8988T (cell line): ENCODE results near the gene ATP2A3.
A peak's percentile ranks its signal among the peaks of the same experiment; 100 is the strongest.

Experiments
- DNase-seq: peaks from one replicate; pipeline ENCODE4 v3.0.0; 2011

The ATP2A3 gene

GRCh38 chr17:3906881-3907280, 57.4 kb downstream of the ATP2A3 start:
- DNase-seq: no peak

DNA sequence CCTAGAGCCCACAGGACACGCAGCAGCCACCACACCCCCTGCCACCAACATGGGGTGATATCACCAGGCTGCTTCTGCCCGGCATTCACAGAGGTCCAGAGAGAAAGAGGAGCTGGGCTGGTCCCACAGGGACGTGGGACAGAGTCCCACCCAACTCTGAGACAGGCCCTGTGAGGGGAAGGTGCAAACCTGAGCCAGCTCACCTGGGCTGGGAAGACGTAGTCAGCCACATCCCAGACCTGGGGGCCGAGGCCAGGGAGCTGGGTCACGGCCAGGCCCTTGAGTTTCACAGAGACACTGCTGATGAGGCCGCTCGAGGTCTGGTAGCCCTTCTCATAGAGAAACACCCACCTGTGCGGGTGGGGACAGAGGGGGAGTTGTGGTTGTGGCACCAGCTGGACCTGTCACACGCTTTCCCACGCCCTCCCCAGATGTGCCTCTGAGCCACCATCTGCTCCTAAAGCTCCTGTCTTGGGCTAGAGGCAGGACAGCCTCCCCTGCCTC, 59.2 kb downstream of the ATP2A3 start:
- DNase-seq: no peak

DNA sequence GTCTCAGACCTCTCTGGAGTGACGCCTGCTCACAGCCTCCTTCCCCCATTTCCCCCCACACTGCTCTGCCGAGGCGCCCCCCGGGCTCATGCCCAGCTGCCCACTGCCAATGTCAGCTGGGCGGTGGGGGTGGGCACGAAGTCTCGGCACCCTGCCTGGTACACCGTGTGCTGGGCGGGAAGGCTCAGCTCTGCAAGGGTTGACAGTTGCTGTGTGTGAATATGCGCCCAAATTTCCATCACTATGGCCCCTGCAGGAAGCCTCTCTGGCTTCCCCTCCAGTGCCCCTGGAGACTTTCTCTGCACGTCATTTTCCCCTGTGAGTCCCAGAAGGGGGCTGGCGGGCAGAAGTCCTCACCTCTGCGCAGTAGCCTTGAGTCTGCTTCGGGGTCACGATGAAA, 59.7 kb downstream of the ATP2A3 start:
- DNase-seq: no peak

DNA sequence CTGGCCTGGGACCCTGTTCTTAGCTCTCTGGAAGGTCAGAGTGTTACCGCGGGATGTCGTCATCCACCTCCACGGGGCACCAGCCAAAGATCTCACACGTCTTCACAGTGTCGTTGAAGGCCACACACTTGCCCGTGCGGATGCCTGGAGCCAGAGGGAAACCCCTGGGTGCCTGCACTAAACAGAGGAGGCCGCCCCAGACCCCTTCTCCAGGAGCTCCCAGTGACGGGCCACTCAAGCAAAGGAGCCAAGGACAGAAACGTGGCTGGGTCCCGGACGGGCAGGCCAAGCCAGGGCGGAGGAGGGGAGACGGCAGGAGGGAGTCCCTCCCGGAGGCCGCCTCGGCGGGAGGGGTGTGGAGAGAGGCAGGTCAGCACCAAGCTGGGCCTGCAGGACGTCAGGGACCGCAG, 60.4 kb downstream of the ATP2A3 start:
- no peak for DNase-seq

- no peak for DNase-seq
These were observed 61.0 kb downstream of the ATP2A3 start for GRCh38 chr17:3903051-3903825.

GRCh38 chr17:3900646-3901045, 63.6 kb downstream of the ATP2A3 start:
- DNase-seq: no peak

GRCh38 chr17:3897731-3898130, 66.5 kb downstream of the ATP2A3 start:
- DNase-seq: no peak

GRCh38 chr17:3896968-3897235, 67.3 kb downstream of the ATP2A3 start:
- no peak for DNase-seq

- DNase-seq: no peak
These were observed 67.9 kb downstream of the ATP2A3 start for GRCh38 chr17:3896108-3896967.

- no peak for DNase-seq
These were observed 68.9 kb downstream of the ATP2A3 start for GRCh38 chr17:3895354-3895753.

- no peak for DNase-seq
These were observed 69.3 kb downstream of the ATP2A3 start for GRCh38 chr17:3894911-3895343.

GRCh38 chr17:3894188-3894587, 70.0 kb downstream of the ATP2A3 start:
- no peak for DNase-seq

DNA sequence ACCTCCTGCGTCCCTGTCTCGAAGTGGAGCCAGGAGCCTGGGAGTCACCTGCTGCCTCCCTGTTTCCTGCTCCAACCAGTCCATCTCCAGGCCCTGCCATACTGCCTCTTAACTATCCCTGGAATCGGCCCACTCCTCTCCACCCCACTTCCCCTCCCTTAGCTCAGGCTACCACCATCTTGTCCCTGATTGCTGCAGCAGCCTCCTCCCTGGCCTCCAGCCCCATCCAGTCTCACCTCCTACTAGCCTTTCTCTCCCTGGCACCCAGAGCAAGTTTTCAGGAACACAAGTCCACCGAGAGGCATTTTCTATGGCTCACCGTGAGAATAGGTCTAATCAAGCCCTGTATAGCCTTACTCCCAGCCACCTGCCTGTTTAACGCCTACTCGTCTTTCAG, 70.5 kb downstream of the ATP2A3 start:
- no peak for DNase-seq

DNA sequence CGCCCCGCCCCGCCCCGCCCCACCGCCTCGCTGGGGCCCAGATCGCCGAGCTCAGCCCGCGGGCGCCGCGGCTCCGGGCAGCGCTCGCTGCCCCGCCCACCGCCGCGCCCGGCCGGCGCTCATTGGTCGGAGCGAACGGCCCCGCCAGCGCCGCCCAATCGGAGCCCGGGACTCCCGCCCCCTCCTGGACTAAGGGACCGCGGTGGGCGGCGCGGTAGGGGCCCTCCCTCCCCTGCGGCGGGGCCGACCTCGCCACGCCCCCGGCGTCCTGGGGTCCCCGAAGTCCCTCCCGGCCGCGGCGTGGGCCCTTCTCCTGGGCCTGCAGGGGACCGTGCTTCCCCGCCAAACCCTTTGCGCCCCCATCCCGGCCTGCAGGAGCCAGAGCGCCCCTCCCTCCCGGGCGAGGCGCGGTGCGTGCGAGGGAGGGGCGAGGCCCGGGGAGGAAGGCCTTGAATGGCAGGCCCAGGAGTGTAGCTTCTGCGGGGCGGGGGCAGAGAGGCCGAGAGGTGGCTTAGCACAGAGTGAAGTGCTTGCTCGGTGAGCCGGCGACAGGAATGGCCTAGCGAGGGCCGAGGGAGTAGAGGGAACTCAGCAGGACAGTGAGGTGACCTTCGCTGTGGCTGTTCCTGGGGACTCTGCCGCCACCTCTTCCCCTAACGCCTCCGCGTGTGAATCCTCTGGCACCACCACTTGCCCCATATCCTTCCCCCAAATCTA, 71.1 kb downstream of the ATP2A3 start, which contains the start of gene CAMKK1:
TSS of gene CAMKK1 (minus strand) at position 51 of the 717 bp plus-strand sequence. CDS start 7,366 bp downstream, outside the sequence.
- peak; percentile 96 for DNase-seq

- peak; percentile 68 for DNase-seq
These were observed 71.9 kb downstream of the ATP2A3 start for GRCh38 chr17:3892095-3892998.

DNA sequence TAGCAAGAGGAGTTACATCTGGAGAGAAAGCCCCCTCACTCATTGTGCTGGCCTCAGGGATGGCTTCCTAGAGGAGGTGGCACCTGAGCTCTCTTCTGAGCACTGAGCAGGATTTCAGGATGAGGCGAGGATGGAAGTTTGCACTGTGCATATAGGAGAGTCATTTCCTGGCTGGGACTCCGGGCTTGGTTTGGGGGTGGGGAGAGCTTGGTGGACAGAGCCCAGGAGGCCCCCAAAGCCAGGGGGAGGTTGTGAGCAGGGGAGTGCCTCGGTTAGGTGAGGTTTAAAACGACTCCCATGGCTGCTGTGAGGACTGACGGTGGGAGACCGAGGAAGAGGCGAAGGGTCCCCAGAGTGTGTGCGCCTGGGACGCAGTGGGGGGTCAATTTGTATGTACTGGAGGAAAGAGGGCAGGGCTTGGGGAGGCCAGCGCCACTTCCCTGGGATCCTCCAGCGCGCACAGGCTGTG, 72.6 kb downstream of the ATP2A3 start:
- DNase-seq: no peak

DNA sequence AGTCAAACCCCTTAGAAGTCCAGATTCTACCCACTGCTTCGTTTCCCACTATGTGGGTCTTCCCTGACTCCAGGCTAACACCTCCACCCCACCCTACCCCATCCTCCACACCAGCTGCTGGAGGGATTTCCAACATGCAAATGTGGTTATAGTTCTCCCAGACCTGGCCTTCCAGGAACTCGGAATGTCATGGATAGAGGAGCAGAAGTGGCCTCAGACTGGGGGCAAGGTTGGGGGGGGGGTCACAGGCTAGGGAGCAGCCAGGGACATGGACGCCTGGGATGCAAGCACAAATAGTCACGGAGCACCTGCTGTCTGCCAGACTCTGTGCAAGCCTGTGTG, 73.4 kb downstream of the ATP2A3 start:
- DNase-seq: no peak

DNA sequence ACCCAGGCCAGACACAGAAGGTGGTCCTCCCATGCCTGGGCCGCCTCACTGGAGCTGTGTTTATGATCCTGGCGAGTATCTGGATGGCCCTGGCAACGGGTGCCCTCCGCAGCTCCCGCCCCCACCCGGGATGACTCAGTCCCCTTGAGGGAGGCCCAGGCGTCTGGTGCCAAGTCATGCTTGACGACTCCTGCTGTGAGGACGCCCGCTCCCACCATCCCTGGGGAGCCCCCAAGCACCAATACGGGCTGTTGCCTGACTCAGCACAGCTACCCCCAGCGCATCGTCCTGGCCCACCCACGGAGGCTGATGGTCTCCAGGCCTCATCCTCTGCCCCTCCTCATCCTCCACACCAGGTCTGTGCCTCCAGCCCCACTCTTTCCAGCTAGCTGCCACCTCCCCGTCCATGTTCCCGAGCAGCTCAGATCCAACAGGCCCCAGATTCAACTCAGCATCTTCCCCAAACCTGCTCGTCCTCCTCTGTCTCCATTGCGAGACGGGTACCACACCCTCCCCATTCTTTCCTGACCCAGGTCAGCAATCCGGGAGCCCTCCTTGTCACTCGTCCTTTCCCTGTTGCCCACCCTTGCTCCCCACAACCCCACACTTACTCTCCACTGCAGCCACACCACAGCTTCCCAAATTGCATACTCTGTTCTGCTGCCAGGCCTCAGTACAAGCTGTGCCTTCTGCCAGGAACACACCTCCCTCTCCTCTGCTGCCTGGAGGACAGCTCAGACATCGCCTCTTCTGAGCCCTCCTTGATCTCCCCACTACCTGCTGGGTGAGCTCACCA, 74.0 kb downstream of the ATP2A3 start:
- DNase-seq: peak; percentile 95

DNA sequence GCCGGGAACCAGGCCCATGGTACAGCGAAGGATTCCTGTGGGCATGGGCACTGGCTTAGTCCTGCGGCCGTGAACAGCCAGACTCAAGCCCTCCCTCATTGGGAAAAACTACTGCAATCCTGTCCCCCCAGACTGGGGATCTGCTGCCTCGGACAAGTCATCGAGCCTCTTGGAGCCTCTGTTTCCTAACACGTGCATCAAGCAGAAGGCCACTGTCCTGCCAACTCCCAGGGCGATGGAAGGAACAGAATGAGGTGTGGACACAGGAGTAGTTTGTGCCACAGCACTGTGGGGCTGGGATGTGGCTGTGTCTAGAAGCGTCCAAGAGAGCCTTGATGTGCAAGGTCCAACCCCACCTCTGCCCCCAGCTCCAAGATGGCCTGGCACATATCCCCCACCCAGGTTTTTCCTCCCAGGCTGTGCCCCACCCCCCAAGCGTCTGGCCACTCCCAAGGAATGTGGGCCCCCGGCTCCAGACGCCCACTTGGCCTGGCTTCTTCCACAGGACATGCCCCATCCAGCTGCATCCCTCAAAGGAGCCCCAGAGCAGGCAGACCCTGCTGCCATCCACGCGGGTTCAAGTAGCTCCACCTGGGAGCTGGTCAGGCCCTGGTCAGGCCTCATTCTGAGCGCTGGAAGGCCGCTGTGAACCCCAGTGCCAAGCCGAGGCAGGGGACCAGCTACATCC, 74.8 kb downstream of the ATP2A3 start:
- DNase-seq: no peak

GRCh38 chr17:3888343-3889171, 75.7 kb downstream of the ATP2A3 start:
- DNase-seq: no peak
